ENCODE data around the gene FARP2.

Gene FARP2

GRCh38 chr2:241463276-241464135, 107.4 kb downstream of the FARP2 start:
- DNase-seq (ENCODE audit: low read depth in 1 of 2, low spot score in 1 of 2) = no peak
- TF ChIP-seq JUND (IDR thresholded peaks at IDR 0.05; ENCODE audit: low read depth) = no peak
- in situ Hi-C loops (cut with HindIII; ENCODE audit: low pct_unique_long_range_greater_than_20kb, low sequenced_read_pairs) = no loop called here

GRCh38 chr2:241465543-241465942, 109.5 kb downstream of the FARP2 start:
- in situ Hi-C loops (cut with HindIII; ENCODE audit: low pct_unique_long_range_greater_than_20kb, low sequenced_read_pairs) = no loop called here
- TF ChIP-seq JUND (IDR thresholded peaks at IDR 0.05; ENCODE audit: low read depth) = no peak

GRCh38 chr2:241466230-241466629, 110.1 kb downstream of the FARP2 start:
- DNase-seq (ENCODE audit: low read depth in 1 of 2, low spot score in 1 of 2) = no peak
- no peak for TF ChIP-seq JUND (IDR thresholded peaks at IDR 0.05; ENCODE audit: low read depth)
- in situ Hi-C loops (cut with HindIII; ENCODE audit: low pct_unique_long_range_greater_than_20kb, low sequenced_read_pairs) = no loop called here

More at GRCh38 chr2:241465543-241465942, 109.5 kb downstream of the FARP2 start:
- DNase-seq (ENCODE audit: low read depth in 1 of 2, low spot score in 1 of 2) = no peak

- DNase-seq (ENCODE audit: low read depth in 1 of 2, low spot score in 1 of 2) = no peak
- in situ Hi-C loops (cut with HindIII; ENCODE audit: low pct_unique_long_range_greater_than_20kb, low sequenced_read_pairs) = no loop called here
These were observed 111.8 kb downstream of the FARP2 start for GRCh38 chr2:241467777-241468475.

GRCh38 chr2:241468476-241468781, 112.3 kb downstream of the FARP2 start:
- in situ Hi-C loops (cut with HindIII; ENCODE audit: low pct_unique_long_range_greater_than_20kb, low sequenced_read_pairs) = no loop called here
- no peak for TF ChIP-seq JUND (IDR thresholded peaks at IDR 0.05; ENCODE audit: low read depth)
- DNase-seq (ENCODE audit: low read depth in 1 of 2, low spot score in 1 of 2) = no peak

More at GRCh38 chr2:241467777-241468475, 111.8 kb downstream of the FARP2 start:
- TF ChIP-seq JUND (IDR thresholded peaks at IDR 0.05; ENCODE audit: low read depth) = no peak

GRCh38 chr2:241469746-241470145, 113.7 kb downstream of the FARP2 start:
- DNase-seq (ENCODE audit: low read depth in 1 of 2, low spot score in 1 of 2) = no peak
- TF ChIP-seq JUND (IDR thresholded peaks at IDR 0.05; ENCODE audit: low read depth) = no peak
- in situ Hi-C loops (cut with HindIII; ENCODE audit: low pct_unique_long_range_greater_than_20kb, low sequenced_read_pairs) = no loop called here

GRCh38 chr2:241473399-241473798, 117.3 kb downstream of the FARP2 start:
- no peak for TF ChIP-seq JUND (IDR thresholded peaks at IDR 0.05; ENCODE audit: low read depth)
- no peak for DNase-seq (ENCODE audit: low read depth in 1 of 2, low spot score in 1 of 2)
- in situ Hi-C loops (cut with HindIII; ENCODE audit: low pct_unique_long_range_greater_than_20kb, low sequenced_read_pairs) = no loop called here

- DNase-seq (ENCODE audit: low read depth in 1 of 2, low spot score in 1 of 2) = no peak
- no peak for TF ChIP-seq JUND (IDR thresholded peaks at IDR 0.05; ENCODE audit: low read depth)
- in situ Hi-C loops (cut with HindIII; ENCODE audit: low pct_unique_long_range_greater_than_20kb, low sequenced_read_pairs) = no loop called here
These were observed 119.2 kb downstream of the FARP2 start for GRCh38 chr2:241475267-241475666.

- DNase-seq (ENCODE audit: low read depth in 1 of 2, low spot score in 1 of 2) = no peak
- in situ Hi-C loops (cut with HindIII; ENCODE audit: low pct_unique_long_range_greater_than_20kb, low sequenced_read_pairs) = no loop called here
- no peak for TF ChIP-seq JUND (IDR thresholded peaks at IDR 0.05; ENCODE audit: low read depth)
These were observed 122.1 kb downstream of the FARP2 start for GRCh38 chr2:241478166-241478565.

GRCh38 chr2:241479026-241479898, 123.2 kb downstream of the FARP2 start:
- no peak for TF ChIP-seq JUND (IDR thresholded peaks at IDR 0.05; ENCODE audit: low read depth)
- in situ Hi-C loops (cut with HindIII; ENCODE audit: low pct_unique_long_range_greater_than_20kb, low sequenced_read_pairs) = no loop called here
- DNase-seq (ENCODE audit: low read depth in 1 of 2, low spot score in 1 of 2) = no peak

- in situ Hi-C loops (cut with HindIII; ENCODE audit: low pct_unique_long_range_greater_than_20kb, low sequenced_read_pairs) = no loop called here
- TF ChIP-seq JUND (IDR thresholded peaks at IDR 0.05; ENCODE audit: low read depth) = no peak
- no peak for DNase-seq (ENCODE audit: low read depth in 1 of 2, low spot score in 1 of 2)
These were observed 125.6 kb downstream of the FARP2 start for GRCh38 chr2:241481687-241482086.

GRCh38 chr2:241482126-241482955, 126.3 kb downstream of the FARP2 start:
- in situ Hi-C loops (cut with HindIII; ENCODE audit: low pct_unique_long_range_greater_than_20kb, low sequenced_read_pairs) = no loop called here
- TF ChIP-seq JUND (IDR thresholded peaks at IDR 0.05; ENCODE audit: low read depth) = no peak

More at GRCh38 chr2:241482126-241482955, 126.3 kb downstream of the FARP2 start:
- no peak for DNase-seq (ENCODE audit: low read depth in 1 of 2, low spot score in 1 of 2)

Measured in T47D (cell line).